Measurements from ENCODE around the gene CES2.
"Not testable (repeated sequence)": the region's sequence is repeated elsewhere in the genome, so short reads cannot be mapped to it uniquely, and the experiment has no call there.

CES2 gene

GRCh38 chr16:66934839-66935313, 440 bp upstream of the CES2 start:
- DNase-seq (ENCODE audit: low read depth): not testable (repeated sequence)

GRCh38 chr16:66936462-66936861, 1.1 kb downstream of the CES2 start:
- DNase-seq (ENCODE audit: low read depth): no peak

- no peak for DNase-seq (ENCODE audit: low read depth)
These were observed 1.7 kb downstream of the CES2 start for GRCh38 chr16:66936889-66937554.

GRCh38 chr16:66937725-66938337, 2.5 kb downstream of the CES2 start:
- DNase-seq (ENCODE audit: low read depth): no peak

GRCh38 chr16:66939366-66939765, 4.0 kb downstream of the CES2 start:
- no peak for DNase-seq (ENCODE audit: low read depth)

- DNase-seq (ENCODE audit: low read depth): no peak
These were observed 4.9 kb downstream of the CES2 start for GRCh38 chr16:66940236-66940635.

GRCh38 chr16:66942981-66943380, 7.7 kb downstream of the CES2 start:
- DNase-seq (ENCODE audit: low read depth): no peak

- DNase-seq (ENCODE audit: low read depth): no peak
These were observed 8.2 kb downstream of the CES2 start for GRCh38 chr16:66943426-66944053.

- DNase-seq (ENCODE audit: low read depth): no peak
These were observed 8.7 kb downstream of the CES2 start for GRCh38 chr16:66944054-66944441.

- DNase-seq (ENCODE audit: low read depth): not testable (repeated sequence)
These were observed 9.7 kb downstream of the CES2 start for GRCh38 chr16:66944971-66945370.

GRCh38 chr16:66945939-66946338, 10.6 kb downstream of the CES2 start:
- no peak for DNase-seq (ENCODE audit: low read depth)

- no peak for DNase-seq (ENCODE audit: low read depth)
These were observed 11.2 kb downstream of the CES2 start for GRCh38 chr16:66946541-66946940.

- no peak for DNase-seq (ENCODE audit: low read depth)
These were observed 11.6 kb downstream of the CES2 start for GRCh38 chr16:66946974-66947301.

GRCh38 chr16:66947302-66948065, 12.2 kb downstream of the CES2 start:
- DNase-seq (ENCODE audit: low read depth): peak; percentile 78

- no peak for DNase-seq (ENCODE audit: low read depth)
These were observed 13.0 kb downstream of the CES2 start for GRCh38 chr16:66948134-66948836.

- DNase-seq (ENCODE audit: low read depth): no peak
These were observed 13.5 kb downstream of the CES2 start for GRCh38 chr16:66948837-66949225.

GRCh38 chr16:66949472-66949871, 14.2 kb downstream of the CES2 start:
- DNase-seq (ENCODE audit: low read depth): no peak

- DNase-seq (ENCODE audit: low read depth): no peak
These were observed 15.1 kb downstream of the CES2 start for GRCh38 chr16:66950437-66950836.

- no peak for DNase-seq (ENCODE audit: low read depth)
These were observed 15.9 kb downstream of the CES2 start for GRCh38 chr16:66950971-66951790.

GRCh38 chr16:66952430-66953110, 17.3 kb downstream of the CES2 start:
- no peak for DNase-seq (ENCODE audit: low read depth)
